HG02885 (cell line): ENCODE data around the gene TMOD1.

Experiments used
- ATAC-seq: cut with Tn5 transposase; IDR thresholded peaks from one replicate; pipeline ENCODE4 v1.9.1; 2021; ENCODE audit warnings: mild to moderate bottlenecking; ENCODE audit not compliant: unreplicated experiment, poor library complexity

The TMOD1 gene

DNA sequence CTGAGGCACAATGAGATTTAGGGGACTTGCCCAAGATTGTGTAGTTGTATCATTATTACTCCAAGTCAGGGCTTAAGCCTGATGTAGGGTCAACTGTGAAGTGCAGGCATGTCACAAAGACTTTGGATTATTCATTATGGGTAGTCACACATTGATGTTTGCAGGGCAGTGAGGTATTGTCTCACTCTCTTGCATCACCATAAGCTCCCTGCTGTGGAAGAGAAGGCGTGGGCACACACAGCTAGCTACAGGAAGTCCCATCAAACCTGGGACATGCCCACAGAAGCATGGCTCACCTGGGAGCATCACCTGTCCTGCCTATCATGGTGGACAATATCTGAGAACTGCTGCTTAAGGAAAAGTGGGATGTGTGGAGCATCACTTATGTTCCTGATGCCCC is 42.1 kb downstream of the TMOD1 start:
- ATAC-seq, result no peak

DNA sequence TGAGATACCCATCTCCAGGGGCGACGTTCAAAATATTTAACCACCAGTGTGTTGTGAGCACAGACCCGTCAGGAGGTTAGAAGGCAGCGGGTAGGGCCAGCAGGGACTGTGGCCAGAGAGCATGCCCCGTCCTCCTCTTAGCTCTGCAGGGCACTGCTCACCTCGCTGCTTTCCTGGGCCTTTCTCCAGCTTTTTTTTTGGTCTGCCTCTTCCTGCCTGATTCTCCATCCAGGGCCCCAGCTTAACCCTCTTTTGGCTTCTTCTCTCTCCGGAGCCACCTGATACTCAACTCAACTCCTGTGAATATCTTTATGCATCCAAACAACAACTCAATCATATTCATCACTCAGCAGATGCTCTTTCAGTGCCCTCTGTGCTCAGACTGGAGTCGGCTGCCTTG is 44.0 kb downstream of the TMOD1 start:
- ATAC-seq, result no peak

DNA sequence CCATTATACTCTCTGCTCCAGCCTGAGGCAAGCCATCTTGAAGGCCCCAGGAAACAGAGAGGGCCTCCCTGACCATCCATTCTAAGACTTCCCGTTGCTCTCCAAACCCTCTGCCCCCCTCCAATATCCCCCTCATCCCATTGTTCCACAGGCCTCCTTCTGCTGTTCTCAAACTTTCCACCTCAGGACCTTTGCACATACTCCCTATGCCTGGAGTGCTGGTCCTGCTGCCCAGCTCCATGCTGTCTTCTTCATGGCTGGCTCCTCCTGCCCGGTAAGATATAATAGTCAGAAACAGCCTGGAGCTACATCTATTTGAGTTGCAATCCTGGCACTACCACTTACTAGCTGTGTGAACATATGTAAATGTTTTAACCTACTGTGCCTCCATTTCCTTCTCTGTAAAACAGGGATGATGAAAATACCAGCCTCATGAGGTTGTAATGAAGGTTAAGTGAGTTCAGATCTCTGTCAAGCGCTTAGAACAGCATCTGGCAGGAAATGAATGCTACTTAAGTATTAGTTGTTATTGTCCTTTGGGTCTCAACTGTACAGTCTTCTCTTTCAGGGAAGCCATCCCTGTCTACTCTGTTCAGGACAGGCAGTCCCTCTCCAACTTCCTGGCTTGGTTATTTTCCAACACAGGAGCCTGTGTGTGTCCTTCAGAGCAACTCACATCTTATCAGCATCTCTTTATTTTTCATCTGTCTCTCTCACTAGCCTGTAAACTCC is 45.8 kb downstream of the TMOD1 start:
- no peak for ATAC-seq

DNA sequence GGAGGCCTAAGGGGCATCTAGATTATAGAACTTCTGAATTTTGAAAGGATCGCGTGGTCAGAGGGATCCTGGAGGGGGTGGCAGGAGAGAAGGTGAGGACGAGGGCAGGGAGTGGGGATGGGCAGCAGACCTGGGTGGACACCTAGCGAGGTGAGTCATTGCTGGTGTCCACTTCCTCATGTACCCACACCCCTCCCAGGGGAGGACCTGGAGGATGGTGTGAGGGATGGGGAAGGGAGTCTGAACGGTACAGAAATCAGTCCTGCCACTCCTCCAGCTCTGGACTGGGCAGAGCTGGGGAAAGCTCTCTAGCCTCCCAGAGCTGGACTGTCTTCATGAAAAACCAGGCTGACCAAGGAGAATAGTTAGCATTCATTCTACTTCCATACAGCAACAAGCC is 46.9 kb downstream of the TMOD1 start:
- no peak for ATAC-seq

DNA sequence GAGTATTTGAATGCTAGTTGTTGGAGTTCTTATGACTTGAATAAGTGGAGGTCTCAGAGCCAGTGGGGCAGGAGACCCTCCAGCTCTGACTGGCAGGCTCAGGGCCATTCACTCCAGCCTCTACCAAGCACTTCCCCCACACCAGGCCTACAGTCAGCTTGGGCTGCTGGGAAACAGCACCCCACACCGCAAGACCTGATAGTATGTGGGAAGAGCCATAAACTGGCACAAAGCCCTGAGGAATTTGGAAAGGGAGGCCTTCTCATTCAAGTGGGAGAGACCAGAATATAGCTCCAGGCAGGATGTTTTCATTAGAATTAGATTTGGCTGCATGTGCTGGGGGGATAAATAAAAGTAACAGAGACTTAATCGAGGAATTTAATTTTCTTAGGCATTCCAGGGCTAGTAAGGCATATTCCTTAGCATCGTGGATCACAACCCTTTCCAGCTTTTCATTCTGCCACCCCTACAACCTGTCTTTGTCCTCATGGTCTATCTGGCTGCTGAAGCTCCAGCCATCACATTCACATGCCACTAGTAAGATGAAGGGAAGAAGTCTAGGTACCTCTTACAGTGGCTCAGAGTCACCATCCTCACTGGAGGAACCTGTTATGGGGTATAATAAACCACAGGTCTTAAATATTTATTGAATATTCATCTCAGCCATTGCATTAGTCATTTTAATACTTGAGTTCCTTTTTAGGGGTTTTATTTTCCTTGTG is 47.5 kb downstream of the TMOD1 start:
- ATAC-seq, result no peak

DNA sequence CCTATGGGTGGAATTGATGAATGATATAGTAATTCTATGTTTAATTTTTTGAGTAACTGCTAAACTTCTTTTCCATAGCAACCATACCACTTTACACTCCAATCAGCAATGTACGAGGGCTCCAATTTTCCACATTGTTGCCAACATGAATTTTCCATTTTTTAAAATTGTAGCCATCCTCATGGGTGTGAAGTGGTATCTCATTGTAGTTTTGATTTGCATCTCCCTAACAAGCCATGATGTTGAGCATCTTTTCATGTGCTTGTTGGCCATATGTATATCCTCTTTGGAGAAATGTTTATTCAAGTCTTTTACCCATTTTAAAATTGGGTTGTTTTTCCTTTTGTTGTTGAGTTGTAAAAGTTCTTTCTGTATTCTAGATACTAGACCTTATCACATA is 48.9 kb downstream of the TMOD1 start:
- ATAC-seq, result no peak

DNA sequence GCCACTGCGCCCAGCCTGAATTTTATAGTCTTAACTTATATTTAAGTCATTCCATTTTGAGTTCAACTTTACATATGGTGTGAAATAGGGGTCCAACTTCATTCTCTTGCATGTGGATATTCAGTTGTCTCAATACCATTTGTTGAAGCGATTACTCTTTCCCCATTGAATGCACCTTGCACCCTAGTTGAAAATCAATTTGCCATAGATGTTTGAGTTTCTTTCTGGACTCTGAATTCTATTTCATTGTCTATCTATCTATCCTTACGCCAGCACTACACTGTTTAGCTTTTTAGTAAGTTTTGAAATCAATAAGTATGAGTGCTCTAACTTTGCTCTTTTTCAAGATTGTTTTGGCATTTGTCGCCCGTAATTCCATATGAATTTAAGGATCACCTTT is 49.8 kb downstream of the TMOD1 start:
- no peak for ATAC-seq

DNA sequence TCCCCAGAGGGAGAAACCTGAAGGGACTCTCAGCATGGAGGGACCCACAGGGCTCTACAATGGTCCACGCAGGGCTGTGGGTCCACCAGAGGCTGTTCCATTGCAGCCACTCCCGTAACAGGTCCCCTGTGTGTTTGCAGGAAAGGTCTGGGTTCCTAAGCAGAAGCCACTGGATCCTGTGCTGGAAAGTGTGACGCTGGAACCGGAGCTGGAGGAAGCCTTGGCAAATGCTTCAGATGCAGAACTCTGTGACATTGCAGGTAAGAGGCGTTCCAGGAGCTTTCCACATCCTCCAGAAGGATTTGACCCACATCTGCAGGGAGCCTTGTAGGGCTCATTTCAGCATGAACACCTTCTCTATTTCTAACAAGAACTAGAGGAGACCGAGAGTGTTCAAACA is 51.7 kb downstream of the TMOD1 start:
- no peak for ATAC-seq

DNA sequence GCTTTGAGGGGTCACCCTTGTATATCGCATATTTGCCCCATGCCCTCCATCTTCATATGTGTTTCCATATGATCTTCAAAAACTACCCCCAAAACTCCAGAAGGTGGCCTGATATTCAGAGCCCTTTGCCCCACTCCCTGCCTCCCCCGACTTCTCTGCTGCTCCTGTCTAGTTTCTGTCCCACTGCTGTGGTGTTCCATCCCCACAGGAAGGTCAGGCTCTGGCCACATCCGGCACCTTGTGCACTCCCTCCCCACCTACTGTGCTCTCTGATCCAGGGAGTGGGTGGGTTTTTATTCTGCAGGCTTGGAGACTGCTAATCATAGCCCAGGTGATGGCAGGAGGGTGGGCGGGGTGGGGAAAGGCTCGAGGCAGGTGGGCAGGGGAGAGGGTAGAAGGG is 52.4 kb downstream of the TMOD1 start:
- ATAC-seq, result no peak

DNA sequence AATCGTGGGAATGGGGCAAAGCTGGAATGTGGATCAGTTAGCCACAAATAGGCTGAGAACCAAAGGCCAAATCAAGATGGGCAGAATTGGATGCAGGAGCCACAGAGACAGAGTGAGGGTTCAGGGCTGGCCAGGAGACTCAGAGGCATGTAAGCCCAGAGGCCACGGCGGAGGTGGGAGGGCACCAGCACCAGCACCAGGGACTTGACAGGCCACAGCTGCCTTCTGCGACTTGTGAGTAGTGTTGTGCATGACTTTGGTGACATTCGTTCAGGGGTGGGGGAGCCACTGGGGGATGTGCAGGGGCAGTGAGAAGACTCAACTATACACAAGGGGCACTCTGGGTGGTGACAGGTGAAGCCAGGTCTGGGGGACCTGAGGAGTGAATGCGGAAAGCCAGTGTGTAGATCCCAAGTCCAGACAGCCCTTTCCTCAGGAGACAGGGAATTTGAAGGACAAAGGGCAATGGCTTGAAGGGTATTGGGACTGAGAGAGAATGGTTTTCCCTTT is 53.2 kb downstream of the TMOD1 start:
- no peak for ATAC-seq

DNA sequence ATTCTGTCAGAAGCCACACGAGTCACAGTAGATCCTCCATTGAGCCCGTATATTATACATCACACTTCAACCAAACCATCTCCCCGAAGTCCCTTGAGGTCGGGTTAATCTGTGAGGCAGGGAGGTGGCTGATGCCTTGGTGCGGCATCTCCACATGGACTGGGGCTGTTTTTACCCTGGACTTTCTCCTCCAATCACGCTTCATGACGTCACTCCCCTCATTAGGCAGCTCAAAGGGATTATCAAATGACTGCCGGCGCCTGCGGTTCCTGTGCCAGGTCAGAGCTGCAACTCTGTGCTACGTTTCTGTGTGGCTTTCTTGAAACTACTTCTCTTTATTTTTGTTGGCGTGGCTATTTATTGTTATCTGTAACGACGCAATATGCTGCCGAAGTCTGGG is 53.7 kb downstream of the TMOD1 start:
- ATAC-seq, result no peak

DNA sequence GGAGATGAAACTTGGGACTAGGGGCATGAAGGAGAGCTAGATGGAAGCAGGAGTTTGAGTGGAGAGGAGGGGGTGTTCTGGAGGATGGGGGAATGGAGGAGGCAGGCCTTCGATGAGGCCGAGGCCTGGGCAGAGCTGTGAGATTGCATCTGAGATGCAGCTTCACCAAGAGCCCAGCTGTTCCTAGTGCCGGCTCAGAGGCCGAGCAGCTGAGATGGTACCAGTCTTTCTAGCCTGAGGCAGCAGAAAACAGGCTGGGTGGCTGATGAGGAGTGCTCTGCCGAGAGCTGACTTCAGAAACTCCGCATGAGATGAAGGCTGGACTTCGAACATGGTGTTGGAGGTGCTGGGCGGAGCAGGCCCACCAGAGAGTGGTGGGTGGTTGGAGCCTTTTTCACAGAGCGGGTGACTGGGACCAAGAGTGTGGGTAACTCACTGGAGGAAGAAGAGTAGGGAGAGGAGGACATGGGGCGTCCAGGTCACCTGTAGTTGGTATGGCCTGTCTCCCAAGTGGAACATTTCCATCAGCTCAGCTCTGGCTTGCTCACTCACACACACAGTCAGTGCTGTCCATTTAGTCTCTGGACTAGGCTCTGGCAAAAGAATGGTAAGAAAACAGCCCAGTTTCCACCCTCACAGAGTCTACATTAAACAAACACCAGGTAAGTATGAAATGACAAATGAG is 54.7 kb downstream of the TMOD1 start:
- ATAC-seq, result no peak

DNA sequence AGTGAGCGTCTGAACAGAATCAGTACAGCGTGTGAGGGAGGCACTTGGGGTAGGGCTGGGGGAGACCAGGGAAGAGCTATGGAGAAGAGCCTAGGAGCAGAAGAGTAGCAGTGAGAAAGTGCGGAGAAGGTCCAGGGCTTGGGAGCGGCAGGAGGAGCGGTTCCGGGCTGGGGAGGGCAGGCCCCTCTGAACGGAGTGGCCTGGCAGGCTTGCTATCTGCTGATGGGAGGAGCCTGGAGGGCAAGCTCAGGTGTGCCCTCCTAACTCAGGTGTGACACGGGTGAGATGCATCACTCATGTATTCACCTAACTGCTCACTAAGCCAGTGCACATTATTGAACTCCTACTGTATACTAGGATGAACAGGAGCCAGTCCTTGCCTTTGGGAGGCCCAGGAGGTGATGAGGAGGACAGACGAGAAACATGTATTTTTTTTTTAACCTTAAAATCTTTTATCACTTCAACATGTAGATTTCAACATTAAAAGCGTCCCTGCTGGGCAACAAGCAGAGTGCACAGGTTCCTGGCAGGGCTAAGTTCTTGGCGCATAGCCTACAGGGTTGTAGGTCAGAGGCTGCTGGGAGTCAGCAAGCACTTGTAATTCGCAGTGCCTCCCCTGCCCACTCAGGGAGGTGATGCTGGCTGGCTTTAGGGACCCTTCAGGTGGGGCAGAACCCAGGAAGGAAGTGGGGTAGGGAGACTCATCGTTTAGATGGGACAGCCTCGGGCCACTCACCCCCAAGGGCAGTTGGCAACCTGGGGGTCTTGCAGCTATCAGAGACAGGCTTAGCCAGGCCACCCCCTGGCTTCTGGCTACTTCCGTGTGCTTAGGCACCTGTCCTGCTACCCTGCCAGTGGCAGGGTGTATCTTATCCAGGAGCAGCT is 55.5 kb downstream of the TMOD1 start:
- ATAC-seq, result no peak

DNA sequence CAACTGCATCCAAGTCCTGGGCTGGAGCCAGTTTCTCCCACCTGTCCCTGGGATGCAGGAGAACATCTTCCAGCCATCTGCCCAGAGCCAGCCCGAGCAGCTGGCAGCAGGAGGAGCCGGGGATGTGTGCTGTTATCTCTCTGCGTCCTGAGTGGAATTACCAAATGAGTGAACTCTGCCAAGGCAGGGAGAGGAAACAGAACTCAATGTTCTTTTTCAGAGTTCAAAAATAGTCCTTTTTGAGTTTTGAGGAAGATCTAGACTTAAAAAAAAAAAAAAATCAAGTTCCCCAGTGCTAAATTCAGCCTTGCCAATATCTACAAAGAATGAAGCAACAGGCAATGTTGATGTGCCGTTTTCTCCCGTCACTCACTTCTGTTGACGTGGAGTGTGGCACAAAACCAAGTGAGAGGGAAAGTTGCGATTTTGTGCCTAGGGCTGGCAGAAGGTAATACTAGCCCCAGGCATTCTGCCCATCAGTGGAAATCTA is 56.2 kb downstream of the TMOD1 start:
- ATAC-seq, result no peak

DNA sequence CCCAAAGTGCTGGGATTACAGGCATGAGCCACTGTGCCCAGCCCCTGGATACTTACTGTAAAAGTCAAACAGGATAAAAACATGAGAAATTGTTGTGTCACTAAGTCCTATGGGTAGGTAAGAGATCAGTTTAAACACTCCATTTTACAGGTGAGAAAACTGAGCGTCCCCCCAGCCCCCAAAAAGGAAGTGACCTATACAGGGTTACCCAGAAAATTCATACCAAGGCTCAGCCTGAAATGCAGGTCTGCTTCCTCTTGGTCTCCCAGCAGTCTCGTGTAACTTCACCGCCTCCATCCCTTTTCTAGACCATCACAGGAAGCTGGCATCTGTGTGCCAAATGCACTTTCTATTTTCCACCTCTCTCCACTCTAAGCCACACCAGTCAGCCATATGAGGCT is 57.2 kb downstream of the TMOD1 start:
- ATAC-seq, result peak; percentile 18

DNA sequence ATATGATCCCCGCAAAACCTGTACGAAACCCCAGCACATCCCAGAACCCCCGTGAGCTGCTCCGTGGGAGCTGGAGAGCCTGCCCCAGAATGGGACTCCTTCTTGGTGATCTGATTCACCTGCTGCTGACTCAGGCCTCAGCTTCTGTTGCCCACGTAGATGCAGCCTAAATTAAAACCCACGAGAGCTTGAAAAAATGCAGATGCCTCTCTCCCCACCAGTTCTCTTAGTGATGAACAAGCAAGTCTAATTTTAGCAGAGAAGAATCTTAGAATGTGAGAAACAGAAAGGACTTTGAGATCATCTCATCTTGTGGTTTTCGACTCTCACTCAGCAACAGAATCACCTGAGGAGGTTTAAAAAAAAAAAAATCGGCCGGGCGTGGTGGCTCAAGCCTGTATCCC is 57.6 kb downstream of the TMOD1 start:
- peak; percentile 89 for ATAC-seq

DNA sequence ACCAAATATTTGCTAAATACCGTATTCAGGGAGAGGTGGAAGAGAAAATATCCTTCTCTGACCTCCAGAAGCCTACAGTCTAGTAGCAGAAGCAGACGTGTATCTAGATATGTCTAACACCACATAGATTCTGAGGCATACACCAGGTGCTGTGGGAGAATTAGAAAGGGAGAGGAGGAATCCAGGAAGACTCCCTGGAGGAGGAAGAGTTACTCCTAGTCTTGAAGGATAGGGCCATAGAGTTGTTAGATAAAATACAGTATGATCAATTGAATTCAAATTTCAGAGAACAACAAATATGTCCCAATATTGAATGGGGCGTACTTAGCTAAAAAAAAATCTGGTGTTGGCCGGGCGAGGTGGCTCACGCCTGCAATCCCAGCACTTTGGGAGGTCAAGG is 58.7 kb downstream of the TMOD1 start:
- ATAC-seq, result no peak

DNA sequence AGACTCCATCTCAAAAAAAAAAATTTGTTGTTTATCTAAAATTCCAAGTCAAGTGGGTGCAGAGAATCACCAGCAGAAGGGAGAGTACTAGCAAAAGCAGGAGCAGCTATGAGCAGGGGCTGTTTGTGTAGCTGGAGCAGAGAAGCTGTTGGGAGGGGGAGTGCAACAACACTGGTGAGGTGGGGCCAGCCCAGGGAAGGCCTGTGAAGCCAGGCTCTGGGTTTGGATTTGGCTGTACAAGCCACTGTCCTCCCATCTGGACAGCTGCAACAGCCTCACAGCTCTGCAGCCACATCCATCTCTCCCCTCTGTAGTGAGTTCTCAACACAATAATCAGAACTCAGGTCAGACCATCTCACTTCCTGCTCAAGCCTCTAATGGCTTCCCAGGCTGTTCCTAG is 59.4 kb downstream of the TMOD1 start:
- ATAC-seq, result no peak

DNA sequence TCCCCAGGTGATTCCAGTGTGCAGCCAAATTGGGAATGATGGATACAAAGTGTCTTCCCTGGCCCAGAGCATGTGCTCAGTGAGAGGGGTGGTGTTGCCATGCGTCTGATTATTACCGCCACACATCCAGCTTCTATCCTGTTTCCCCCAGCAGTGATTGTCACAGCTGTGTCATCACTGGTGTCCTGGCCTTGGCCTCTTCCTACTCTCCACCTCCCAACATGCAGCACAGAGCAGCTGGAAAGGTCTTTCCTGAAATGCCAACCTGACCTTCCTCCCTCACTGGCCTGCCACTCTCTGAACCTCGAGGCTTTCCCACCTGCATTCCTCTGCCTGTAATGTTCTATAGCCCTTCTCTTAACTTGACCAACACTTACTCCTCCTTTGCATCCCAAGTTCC is 60.0 kb downstream of the TMOD1 start:
- ATAC-seq, result no peak

DNA sequence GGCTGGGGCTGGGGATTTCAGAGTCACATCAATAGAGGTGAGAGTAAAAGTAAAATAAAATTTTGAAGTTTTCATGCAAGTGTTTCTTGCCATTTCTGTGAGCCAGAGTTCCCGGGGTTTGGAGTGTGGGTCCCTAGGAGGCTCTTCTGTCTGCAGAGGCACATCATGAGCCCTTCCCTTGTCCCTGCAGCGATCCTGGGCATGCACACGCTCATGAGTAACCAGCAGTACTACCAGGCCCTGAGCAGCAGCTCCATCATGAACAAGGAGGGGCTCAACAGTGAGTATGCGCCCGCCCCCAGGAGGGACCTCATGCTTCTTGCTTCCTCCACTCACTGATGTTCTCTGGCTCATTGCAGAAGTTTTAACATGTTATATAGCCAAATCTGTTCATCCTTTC is 61.1 kb downstream of the TMOD1 start:
- ATAC-seq, result no peak
